Measurements from ENCODE around the gene CDK5RAP2.
"Not testable (repeated sequence)": the region's sequence is repeated elsewhere in the genome, so short reads cannot be mapped to it uniquely, and the experiment has no call there.

GRCh38 chr9:120461677-120462076, 118.3 kb downstream of the CDK5RAP2 start:
- not testable (repeated sequence) for TF ChIP-seq POLR2A, CTCF (IDR thresholded peaks at IDR 0.05)

Measured in vagina (tissue), 2 donors.